HFF-Myc (cell line): ENCODE results near the gene CAND2.
"Not testable (repeated sequence)": the region's sequence is repeated elsewhere in the genome, so short reads cannot be mapped to it uniquely, and the experiment has no call there.

Experiments
- DNase-seq: peaks from one replicate; pipeline ENCODE4 v3.0.0-alpha.2; 2011; ENCODE audit warnings: low read depth; ENCODE audit errors: extremely low read depth
- H3K4me3 ChIP-seq: replicated peaks from 2 replicates; pipeline ENCODE4 v1.5.1; 2011; ENCODE audit warnings: low read depth, mild to moderate bottlenecking, control low read depth, low read length
- TF ChIP-seq, protein P1 (sequence below): IDR thresholded peaks from 2 replicates; pipeline ENCODE4 v1.5.1; 2012; ENCODE audit warnings: mild to moderate bottlenecking, low read depth, low read length, control low read depth; ENCODE audit errors: missing control alignments

The CAND2 gene

GRCh38 chr3:12774619-12775018, 21.9 kb upstream of the CAND2 start:
- no peak for DNase-seq
- TF ChIP-seq, protein P1, sequence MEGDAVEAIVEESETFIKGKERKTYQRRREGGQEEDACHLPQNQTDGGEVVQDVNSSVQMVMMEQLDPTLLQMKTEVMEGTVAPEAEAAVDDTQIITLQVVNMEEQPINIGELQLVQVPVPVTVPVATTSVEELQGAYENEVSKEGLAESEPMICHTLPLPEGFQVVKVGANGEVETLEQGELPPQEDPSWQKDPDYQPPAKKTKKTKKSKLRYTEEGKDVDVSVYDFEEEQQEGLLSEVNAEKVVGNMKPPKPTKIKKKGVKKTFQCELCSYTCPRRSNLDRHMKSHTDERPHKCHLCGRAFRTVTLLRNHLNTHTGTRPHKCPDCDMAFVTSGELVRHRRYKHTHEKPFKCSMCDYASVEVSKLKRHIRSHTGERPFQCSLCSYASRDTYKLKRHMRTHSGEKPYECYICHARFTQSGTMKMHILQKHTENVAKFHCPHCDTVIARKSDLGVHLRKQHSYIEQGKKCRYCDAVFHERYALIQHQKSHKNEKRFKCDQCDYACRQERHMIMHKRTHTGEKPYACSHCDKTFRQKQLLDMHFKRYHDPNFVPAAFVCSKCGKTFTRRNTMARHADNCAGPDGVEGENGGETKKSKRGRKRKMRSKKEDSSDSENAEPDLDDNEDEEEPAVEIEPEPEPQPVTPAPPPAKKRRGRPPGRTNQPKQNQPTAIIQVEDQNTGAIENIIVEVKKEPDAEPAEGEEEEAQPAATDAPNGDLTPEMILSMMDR, result no peak
- H3K4me3 ChIP-seq, result no peak overlapping the region

DNA sequence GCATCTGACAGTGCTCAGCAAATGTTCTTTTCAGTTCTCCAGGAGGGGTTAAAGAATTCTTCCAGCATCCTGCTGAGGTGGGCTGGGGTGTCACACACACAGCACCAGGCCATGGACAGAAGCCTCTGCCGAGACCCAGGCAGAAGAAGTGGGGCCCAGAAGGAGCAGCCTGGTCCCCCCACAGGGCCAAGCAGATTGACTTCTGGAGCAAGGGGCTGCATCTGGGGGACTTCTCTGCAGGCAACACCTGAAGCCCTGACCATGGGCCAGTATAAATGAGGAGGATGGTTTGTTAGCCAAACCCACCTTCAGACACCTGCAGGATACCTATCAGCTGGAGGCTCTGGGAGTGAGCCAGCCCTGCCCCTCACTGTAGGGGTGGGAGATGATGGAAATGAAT, 21.3 kb upstream of the CAND2 start:
- TF ChIP-seq, protein P1, result no peak
- no peak for DNase-seq
- no peak overlapping the region for H3K4me3 ChIP-seq

DNA sequence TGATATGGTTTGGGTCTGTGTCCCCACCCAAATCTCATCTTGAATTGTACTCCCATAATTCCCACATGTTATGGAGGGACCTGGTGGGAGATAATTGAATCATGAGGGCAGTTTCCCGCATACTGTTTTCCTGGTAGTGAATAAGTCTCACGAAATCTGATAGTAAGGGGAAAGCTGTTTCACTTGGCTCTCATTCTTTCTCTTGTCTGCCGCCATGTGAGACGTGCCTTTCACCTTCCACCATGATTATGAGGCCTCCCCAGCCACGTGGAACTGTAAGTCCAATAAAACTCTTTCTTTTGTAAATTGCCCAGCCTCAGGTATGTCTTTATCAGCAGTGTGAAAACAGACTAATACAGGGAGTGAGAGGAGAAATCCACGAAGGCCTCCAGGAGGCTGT, 20.5 kb upstream of the CAND2 start:
- DNase-seq, result not testable (repeated sequence)

GRCh38 chr3:12777171-12777570, 19.3 kb upstream of the CAND2 start:
- TF ChIP-seq, protein P1, result no peak
- DNase-seq, result no peak
- H3K4me3 ChIP-seq, result no peak overlapping the region

More for the DNA sequence above, 20.5 kb upstream of the CAND2 start:
- not testable (repeated sequence) for H3K4me3 ChIP-seq

DNA sequence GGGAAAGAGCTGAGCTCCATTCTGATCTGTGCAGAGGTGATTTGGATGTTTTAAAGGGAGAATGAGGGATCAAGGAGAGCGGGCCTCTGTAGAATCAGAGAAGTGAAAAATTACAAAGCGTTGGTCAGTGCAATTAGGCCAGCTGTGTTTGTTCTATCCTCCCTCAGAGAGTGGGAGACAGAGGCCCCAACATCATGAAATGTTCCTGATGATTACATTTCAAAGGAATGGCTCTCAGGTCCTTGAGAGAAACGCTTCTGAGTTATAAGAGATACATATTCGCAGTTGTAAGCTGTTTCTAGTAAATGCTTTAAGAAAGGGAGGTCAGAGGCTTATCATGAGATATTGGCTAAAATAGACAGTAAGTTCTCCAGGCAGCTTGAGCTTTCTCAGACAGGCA, 15.7 kb upstream of the CAND2 start:
- TF ChIP-seq, protein P1, result no peak
- no peak for DNase-seq

GRCh38 chr3:12782172-12782815, 14.2 kb upstream of the CAND2 start:
- DNase-seq, result no peak
- TF ChIP-seq, protein P1, result no peak

More for the DNA sequence above, 15.7 kb upstream of the CAND2 start:
- H3K4me3 ChIP-seq, result no peak overlapping the region

GRCh38 chr3:12785096-12785495, 11.4 kb upstream of the CAND2 start:
- no peak overlapping the region for H3K4me3 ChIP-seq
- no peak for DNase-seq
- TF ChIP-seq, protein P1, result no peak

More at GRCh38 chr3:12782172-12782815, 14.2 kb upstream of the CAND2 start:
- H3K4me3 ChIP-seq, result no peak overlapping the region
